ENCODE measurements around the gene GOSR1.
"Not testable (repeated sequence)": the region's sequence is repeated elsewhere in the genome, so short reads cannot be mapped to it uniquely, and the experiment has no call there.

The GOSR1 gene

DNA sequence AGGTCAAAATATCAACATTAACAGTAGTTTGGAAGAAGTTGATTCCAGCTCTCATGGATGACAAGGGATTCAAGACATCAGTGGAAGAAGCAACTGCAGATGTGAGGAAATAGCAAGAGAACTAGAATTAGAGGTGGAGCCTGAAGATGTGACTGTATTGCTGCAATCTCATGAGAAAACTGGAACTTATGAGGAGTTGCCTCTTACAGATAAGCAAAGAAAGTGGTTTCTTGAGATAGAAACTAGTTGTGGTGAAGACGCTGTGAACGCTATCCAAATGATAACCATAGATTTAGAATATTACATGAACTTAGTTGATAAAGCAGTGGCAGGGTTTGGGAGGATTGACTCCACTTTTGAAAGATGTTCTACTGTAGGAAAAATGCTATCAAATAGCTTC, 67.8 kb downstream of the GOSR1 start:
- no peak for DNase-seq (ENCODE audit: low read depth)

GRCh38 chr17:30547778-30548573, 70.8 kb downstream of the GOSR1 start:
- DNase-seq (ENCODE audit: low read depth) = no peak

GRCh38 chr17:30549181-30549580, 72.0 kb downstream of the GOSR1 start:
- not testable (repeated sequence) for DNase-seq (ENCODE audit: low read depth)

- no peak for DNase-seq (ENCODE audit: low read depth)
These were observed 72.8 kb downstream of the GOSR1 start for GRCh38 chr17:30549864-30550511.

DNA sequence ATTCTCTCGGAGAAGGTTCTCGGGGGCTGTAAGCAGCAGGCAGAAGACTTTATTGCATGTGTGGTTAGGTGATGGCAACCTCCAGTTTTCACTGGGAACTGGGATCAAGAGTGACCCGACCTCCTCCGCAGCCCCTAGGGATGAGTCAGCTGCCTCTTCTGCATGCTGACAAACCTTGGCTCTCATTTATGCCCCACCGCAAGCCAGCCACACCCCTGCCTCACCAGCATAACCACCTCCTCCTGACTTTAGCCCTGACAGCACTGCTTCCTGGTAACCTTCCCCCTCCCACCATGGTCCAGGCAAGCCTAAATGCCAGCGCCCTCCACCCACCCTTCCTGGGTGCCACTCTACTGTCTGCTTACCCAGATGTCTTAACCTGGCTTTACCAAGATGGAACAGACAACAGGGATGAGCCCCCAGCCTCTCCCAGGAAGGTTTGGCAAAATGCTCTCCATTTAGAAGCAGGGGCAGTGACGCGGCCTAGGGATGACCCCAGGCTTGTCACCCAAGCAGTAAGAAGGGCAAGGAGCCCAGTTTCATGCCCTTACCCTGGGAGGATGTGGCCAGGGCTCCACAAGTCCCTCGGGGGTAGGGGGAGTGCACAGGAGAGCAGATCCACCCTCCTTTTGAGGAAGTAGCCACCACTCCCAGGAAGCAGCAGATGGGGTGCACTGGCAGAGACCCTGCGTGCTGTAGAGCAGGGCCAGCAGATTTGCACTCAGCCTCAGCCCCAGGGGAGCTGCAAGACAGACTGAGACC, 73.5 kb downstream of the GOSR1 start:
- DNase-seq (ENCODE audit: low read depth) = peak; percentile 28

DNA sequence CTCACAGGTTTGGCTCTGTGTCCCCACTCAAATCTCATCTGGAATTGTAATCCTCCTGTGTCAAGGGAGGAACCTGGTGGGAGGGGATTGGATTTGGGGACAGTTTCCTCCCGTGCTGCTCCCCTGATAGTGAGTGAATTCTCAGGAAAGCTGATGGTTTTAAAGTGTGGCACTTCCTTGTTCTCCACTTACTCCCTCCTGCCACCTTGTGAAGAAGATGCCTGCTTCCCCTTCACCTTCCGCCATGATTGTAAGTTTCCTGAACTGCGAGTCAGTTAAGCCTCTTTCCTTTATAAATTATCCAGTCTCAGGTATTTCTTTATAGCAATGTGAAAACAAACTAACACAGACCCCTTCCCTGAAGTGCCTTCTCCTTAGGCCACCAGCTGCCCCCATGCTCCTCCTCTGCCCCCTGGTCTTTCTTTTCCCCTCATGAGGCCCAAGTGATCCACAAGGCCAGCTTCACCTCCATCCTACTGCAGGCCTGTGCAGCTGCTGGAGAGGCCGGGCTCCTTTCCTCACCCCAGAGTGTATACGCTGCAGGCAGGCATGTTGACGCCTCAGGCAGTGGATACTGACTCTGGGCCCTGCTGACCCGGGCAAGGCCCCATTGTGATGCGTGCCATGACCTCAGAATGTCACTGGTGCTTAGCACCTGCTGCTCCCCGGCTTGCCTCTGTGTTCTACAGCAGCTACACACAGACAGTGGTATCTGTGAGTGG, 74.2 kb downstream of the GOSR1 start:
- DNase-seq (ENCODE audit: low read depth) = not testable (repeated sequence)

DNA sequence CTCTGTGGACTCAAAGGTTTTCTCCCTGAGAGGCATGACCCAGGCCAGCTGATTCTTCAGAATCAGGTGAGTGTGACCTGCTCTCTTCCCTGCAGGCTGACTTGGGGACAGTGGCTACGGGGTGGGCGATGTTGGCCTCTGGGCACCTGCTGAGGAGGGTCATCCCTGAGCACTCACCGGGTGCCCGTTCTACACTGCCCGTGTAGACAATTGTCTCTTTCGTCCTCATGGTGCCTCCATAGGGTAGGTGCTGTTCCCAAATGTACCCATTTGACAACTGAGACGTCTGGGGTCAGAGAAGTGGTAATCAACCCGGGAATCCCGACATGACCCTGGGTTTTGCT, 74.8 kb downstream of the GOSR1 start:
- DNase-seq (ENCODE audit: low read depth) = no peak

- DNase-seq (ENCODE audit: low read depth) = no peak
These were observed 75.9 kb downstream of the GOSR1 start for GRCh38 chr17:30552994-30553566.

DNA sequence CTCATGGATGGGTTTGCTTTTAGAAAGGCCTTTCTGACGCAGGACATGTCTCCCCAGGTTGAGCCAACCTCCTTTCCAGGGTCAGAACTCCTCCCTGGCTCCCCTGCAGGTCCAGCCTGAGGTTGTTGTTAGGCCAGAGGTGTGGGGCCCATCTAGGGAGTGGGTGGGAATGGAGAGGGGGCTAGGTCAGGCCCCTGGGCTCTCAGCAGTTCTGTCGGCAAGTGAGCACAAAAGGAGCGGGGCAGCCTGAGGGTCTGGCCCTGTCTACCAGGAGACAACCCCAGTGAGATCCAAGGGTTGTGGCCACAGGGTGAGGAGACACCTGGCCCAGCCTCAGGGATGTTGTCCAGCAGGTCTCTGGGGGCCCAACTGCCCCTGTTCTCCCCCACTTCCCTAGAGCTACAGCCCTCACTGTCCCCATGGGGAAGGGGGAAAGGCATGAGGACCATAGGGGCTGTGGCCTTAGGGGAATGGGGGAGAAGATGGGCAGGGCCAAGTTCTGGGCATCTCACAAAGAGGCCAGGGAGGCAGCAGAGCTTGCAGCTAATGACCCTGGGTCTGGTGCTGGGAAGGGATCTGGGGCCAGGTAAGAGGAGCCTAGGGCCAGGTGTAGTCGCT, 76.7 kb downstream of the GOSR1 start:
- DNase-seq (ENCODE audit: low read depth) = not testable (repeated sequence)

DNA sequence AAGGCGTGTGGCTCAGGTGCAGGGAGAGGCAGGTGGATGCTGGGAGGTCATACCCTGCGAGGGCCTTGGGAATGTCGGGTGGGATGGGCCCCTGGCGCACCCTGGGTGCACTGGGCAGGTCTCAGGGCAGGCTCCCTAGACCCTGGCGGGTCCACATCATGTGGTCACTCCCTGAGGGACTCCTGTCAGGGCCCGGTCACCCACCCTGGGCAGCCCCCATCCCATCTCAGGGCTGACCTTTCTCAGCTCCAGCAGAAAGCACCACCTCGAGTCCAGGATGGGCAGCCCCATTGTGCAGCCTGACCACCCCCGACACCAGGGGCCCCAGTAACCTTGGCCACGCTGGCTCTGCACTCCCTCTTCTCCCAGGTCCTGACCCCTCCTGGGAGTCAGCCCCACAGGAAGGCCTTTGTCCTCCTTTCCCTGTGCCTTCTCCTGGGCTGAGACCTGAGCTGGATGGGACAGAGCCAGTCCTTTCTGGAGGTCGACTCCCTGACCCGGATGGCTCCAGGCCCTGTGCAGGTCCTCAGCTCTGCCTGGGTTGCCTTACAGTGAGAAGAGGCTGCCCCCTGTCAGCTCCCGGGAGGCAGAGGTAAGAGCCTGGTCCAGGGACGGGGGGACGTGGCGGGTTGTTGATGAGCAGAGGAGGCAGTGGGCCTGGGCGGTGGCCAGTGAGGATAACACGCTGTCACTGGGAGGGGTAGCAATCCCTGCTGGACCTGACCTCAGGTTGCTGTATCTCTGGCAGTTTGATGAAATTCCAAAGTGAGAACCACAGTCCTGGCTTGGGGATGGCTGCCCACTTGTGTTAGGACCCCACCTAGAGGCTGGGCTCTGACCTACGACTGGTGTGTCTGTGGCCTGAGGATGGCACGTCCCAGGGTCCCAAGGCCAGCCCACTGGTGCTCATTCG, 77.9 kb downstream of the GOSR1 start:
- no peak for DNase-seq (ENCODE audit: low read depth)

- DNase-seq (ENCODE audit: low read depth) = no peak
These were observed 78.7 kb downstream of the GOSR1 start for GRCh38 chr17:30555942-30556341.

- no peak for DNase-seq (ENCODE audit: low read depth)
These were observed 79.4 kb downstream of the GOSR1 start for GRCh38 chr17:30556374-30557332.

- peak; percentile 49 for DNase-seq (ENCODE audit: low read depth)
These were observed 80.9 kb downstream of the GOSR1 start for GRCh38 chr17:30557916-30558685.

GRCh38 chr17:30558686-30559545, 81.7 kb downstream of the GOSR1 start:
- DNase-seq (ENCODE audit: low read depth) = no peak

DNA sequence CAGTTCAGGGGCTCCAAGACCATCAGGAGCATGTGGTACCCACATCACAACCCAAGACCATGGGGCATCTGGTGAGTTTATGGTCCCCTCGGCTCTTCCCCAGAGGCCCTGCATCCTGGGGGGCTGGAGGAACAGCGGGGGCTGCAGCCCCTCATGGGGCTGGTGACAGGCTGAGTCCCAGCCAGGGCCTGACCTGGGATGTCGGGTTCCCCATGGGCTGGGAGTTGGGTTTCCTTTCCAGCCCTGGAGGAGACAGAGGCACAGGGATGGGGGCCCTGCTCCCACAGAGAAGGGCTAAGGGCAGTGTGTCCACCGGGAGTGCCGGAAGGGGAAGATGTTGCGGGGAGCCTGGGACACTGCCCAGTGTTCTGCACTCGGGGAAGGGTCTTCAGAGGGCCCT, 82.4 kb downstream of the GOSR1 start:
- no peak for DNase-seq (ENCODE audit: low read depth)

GRCh38 chr17:30560117-30561026, 83.2 kb downstream of the GOSR1 start:
- not testable (repeated sequence) for DNase-seq (ENCODE audit: low read depth)

All from iris pigment epithelial cell (primary cell).